HepG2 (cell line): ENCODE data around the gene GMPPA. TPM values are rescaled to one million over a fixed set of nuclear protein-coding genes. Genes with fewer than 3 reads are reported as not detected.

Experiments
- ATF7-NPFF ChIP-seq: sonication (generic); formaldehyde crosslinking; IDR thresholded peaks from 2 replicates; pipeline ENCODE4 v1.8.1; 2023; ENCODE audit warnings: mild to moderate bottlenecking, low read depth, missing genetic modification reagents, moderate library complexity
- BORCS8-MEF2B ChIP-seq: sonication (generic); formaldehyde crosslinking; IDR thresholded peaks from 2 replicates; pipeline ENCODE4 v1.8.0; 2022; ENCODE audit warnings: mild to moderate bottlenecking, missing genetic modification reagents
- CBX5 ChIP-seq: sonication (generic); formaldehyde crosslinking; IDR thresholded peaks from 2 replicates; pipeline ENCODE4 v1.4.0; 2020; ENCODE audit warnings: missing genetic modification reagents, borderline replicate concordance
- CENPT ChIP-seq: sonication (generic); formaldehyde crosslinking; IDR thresholded peaks from 2 replicates; pipeline ENCODE4 v1.8.0; 2022; ENCODE audit warnings: low read depth, mild to moderate bottlenecking, moderate library complexity, missing genetic modification reagents
- HIVEP1 ChIP-seq: sonication (generic); formaldehyde crosslinking; IDR thresholded peaks from 2 replicates; pipeline ENCODE4 v1.4.0; 2020; ENCODE audit warnings: mild to moderate bottlenecking, missing genetic modification reagents
- HOXA3 ChIP-seq: sonication (generic); formaldehyde crosslinking; IDR thresholded peaks from 2 replicates; pipeline ENCODE4 v1.5.0; 2020; ENCODE audit warnings: missing genetic modification reagents
- ISX ChIP-seq: sonication (generic); formaldehyde crosslinking; conservative IDR thresholded peaks from 2 replicates; pipeline ENCODE4 v1.5.0; 2020; ENCODE audit warnings: missing genetic modification reagents
- MIER2 ChIP-seq: IDR thresholded peaks from 2 replicates; pipeline ENCODE4 v1.6.1; 2016; ENCODE audit warnings: missing biosample characterization, missing genetic modification reagents
- NBN ChIP-seq: fragments of 450-650 bp; conservative IDR thresholded peaks from 2 replicates; pipeline ENCODE4 v1.6.1; 2017
- NFYC ChIP-seq: IDR thresholded peaks from 2 replicates; pipeline ENCODE4 v1.6.1; 2016; ENCODE audit warnings: missing genetic modification reagents, missing compliant biosample characterization
- PAF1 ChIP-seq: IDR thresholded peaks from 2 replicates; pipeline ENCODE4 v1.6.1; 2016; ENCODE audit warnings: missing genetic modification reagents, missing compliant biosample characterization
- PAX8 ChIP-seq: sonication (generic); formaldehyde crosslinking; IDR thresholded peaks from 2 replicates; pipeline ENCODE4 v1.8.0; 2022; ENCODE audit warnings: mild to moderate bottlenecking, missing genetic modification reagents, borderline replicate concordance
- PITX1 ChIP-seq: sonication (generic); formaldehyde crosslinking; IDR thresholded peaks from 2 replicates; pipeline ENCODE4 v1.5.1; 2020; ENCODE audit warnings: mild to moderate bottlenecking, missing genetic modification reagents
- RBM39 ChIP-seq: fragments of 200-400 bp; formaldehyde crosslinking; IDR thresholded peaks from one replicate; pipeline ENCODE4 v1.6.1; 2018; ENCODE audit warnings: antibody characterized with exemption, mild to moderate bottlenecking, low read depth, low read length; ENCODE audit not compliant: poor library complexity, severe bottlenecking
- RCOR2 ChIP-seq: IDR thresholded peaks from 2 replicates; pipeline ENCODE4 v1.6.1; 2016; ENCODE audit warnings: missing biosample characterization, missing genetic modification reagents
- REPIN1 ChIP-seq: sonication (generic); formaldehyde crosslinking; IDR thresholded peaks from 2 replicates; pipeline ENCODE4 v1.8.0; 2022; ENCODE audit warnings: missing genetic modification reagents, low read depth, mild to moderate bottlenecking, borderline replicate concordance
- SMAD9 ChIP-seq: sonication (generic); formaldehyde crosslinking; IDR thresholded peaks from 2 replicates; pipeline ENCODE4 v1.5.1; 2020; ENCODE audit warnings: mild to moderate bottlenecking, missing genetic modification reagents
- TBL1XR1 ChIP-seq: fragments of 150-350 bp; IDR thresholded peaks from 2 replicates; pipeline ENCODE4 v1.6.1; 2014; ENCODE audit warnings: borderline replicate concordance, low read length; ENCODE audit not compliant: partially characterized antibody
- ZBTB38 ChIP-seq: sonication (generic); formaldehyde crosslinking; IDR thresholded peaks from 2 replicates; pipeline ENCODE4 v1.5.1; 2020; ENCODE audit warnings: mild to moderate bottlenecking, missing genetic modification reagents
- ZFAT ChIP-seq: sonication (generic); formaldehyde crosslinking; conservative IDR thresholded peaks from 2 replicates; pipeline ENCODE4 v1.8.1; 2023; ENCODE audit warnings: missing genetic modification reagents, inconsistent platforms
- ZFP41 ChIP-seq: sonication (generic); formaldehyde crosslinking; IDR thresholded peaks from 2 replicates; pipeline ENCODE4 v1.4.0; 2020; ENCODE audit warnings: mild to moderate bottlenecking, missing genetic modification reagents, borderline replicate concordance
- ZNF720 ChIP-seq: sonication (generic); formaldehyde crosslinking; IDR thresholded peaks from 2 replicates; pipeline ENCODE4 v1.4.0; 2020; ENCODE audit warnings: missing genetic modification reagents
- ZNF879 ChIP-seq: sonication (generic); formaldehyde crosslinking; IDR thresholded peaks from 2 replicates; pipeline ENCODE4 v1.8.1; 2023; ENCODE audit warnings: missing genetic modification reagents
- ZSCAN30 ChIP-seq: sonication (generic); formaldehyde crosslinking; IDR thresholded peaks from 2 replicates; pipeline ENCODE4 v1.5.0; 2020; ENCODE audit warnings: mild to moderate bottlenecking, missing genetic modification reagents
- polyA plus RNA-seq, 8 experiments: library from polyadenylated mRNA; depleted of rRNA in 3 of 8; stranded (reverse) in 7 of 8; unstranded in 1 of 8; fragments of >200 nt; fragmentation: Illumina TruSeq in 4 of 8; extraction: Trizol in 4 of 8; gene quantifications; 2 replicates each; pipeline versions ENCODE4 v1.2.1 to v1.2.3, GENCODE V29; 2011 to 2016; ENCODE audit warnings: low read depth in 4 of 8, missing spikeins in 1 of 8, mixed read lengths in 1 of 8; ENCODE audit not compliant: insufficient read depth in 1 of 8
- total RNA-seq, 5 experiments: library from RNA; depleted of rRNA; stranded (reverse); fragments of >200 nt; fragmentation: Illumina TruSeq; extraction: Trizol; gene quantifications; 2 replicates each; pipeline ENCODE4 v1.2.3, GENCODE V29; 2016; ENCODE audit warnings: low read depth in 1 of 5
- TF ChIP-seq, protein P1 (sequence below): sonication (generic); formaldehyde crosslinking; IDR thresholded peaks from 2 replicates; pipeline ENCODE4 v1.4.0; 2020; ENCODE audit warnings: missing genetic modification reagents
- TF ChIP-seq, protein P2 (sequence below): sonication (generic); formaldehyde crosslinking; IDR thresholded peaks from 2 replicates; pipeline ENCODE4 v1.8.0; 2022; ENCODE audit warnings: low read depth, missing genetic modification reagents
- TF ChIP-seq, protein P3 (sequence below): sonication (generic); formaldehyde crosslinking; IDR thresholded peaks from 2 replicates; pipeline ENCODE4 v1.5.0; 2020; ENCODE audit warnings: mild to moderate bottlenecking, missing genetic modification reagents

GMPPA gene
- total and polyA plus RNA-seq, 2 of the 13 experiments (the other 11 are each of a cell fraction or from before 2014, with no cell fraction given): 81.1 to 106 TPM

DNA sequence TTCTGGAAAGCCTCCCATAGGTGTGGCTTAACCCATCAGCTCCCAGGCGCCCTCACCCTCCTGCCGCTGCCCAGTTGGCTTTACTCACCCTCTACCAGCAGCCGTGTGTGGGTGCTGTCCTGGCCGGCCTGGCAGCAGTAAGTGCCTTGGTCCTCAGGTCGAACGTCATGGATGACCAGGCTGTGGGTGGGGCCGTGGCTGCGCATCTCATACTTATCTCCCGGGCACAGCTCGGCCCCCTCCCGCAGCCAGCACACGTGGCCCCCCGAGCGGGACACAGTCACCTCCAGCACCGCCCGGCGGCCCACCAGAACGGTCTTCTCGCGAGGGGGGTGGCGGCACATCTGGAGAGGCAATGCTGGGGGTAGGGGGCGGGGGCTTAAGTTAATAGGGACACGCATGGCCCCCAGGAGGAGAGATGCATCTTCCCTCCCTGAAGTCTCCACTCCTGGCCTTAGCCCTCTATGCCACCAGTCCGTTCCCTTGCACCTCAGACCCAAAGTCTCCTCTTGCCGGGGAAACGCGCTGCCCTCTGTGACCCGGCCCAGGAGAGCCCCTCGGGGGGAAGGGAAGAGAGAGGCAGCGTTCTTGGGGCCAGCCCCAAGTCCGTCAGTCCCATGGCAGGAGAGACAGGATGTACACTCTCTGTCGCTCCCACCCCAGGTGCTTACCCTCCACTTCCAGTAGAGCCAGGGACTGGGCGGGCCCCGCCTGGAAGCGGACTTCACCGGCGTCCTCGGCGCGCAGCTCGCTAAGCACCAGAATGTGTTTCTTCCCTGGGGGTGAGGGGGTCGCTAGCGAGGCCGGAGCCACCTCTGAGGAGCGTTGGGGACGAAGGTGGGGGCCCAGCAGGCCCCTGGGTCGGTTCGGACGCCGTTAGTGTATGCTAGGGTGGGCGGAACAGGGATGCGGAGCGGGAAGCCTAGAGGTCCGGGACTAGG lies 53.0 kb downstream of the GMPPA start (continued):
- TF ChIP-seq, protein P1, sequence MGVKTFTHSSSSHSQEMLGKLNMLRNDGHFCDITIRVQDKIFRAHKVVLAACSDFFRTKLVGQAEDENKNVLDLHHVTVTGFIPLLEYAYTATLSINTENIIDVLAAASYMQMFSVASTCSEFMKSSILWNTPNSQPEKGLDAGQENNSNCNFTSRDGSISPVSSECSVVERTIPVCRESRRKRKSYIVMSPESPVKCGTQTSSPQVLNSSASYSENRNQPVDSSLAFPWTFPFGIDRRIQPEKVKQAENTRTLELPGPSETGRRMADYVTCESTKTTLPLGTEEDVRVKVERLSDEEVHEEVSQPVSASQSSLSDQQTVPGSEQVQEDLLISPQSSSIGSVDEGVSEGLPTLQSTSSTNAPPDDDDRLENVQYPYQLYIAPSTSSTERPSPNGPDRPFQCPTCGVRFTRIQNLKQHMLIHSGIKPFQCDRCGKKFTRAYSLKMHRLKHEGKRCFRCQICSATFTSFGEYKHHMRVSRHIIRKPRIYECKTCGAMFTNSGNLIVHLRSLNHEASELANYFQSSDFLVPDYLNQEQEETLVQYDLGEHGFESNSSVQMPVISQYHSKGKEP (CRISPR knock-in tag): no peak
- no peak for TF ChIP-seq CBX5
- no peak for TF ChIP-seq PAX8 (CRISPR knock-in tag)
- TF ChIP-seq ZNF720 (CRISPR knock-in tag): no peak
- TF ChIP-seq PITX1 (CRISPR knock-in tag): peak; percentile 42
- TF ChIP-seq REPIN1 (CRISPR knock-in tag): no peak
- no peak for TF ChIP-seq RCOR2 (CRISPR knock-in tag)
- no peak for TF ChIP-seq MIER2
- no peak for TF ChIP-seq ISX (CRISPR knock-in tag)
- no peak for TF ChIP-seq ZFP41
- no peak for TF ChIP-seq ZBTB38 (CRISPR knock-in tag)
- TF ChIP-seq ATF7-NPFF (CRISPR knock-in tag): 0 out of 2 replicates have a peak, but pooled peaks have one; percentile 9
- no peak for TF ChIP-seq ZSCAN30 (CRISPR knock-in tag)
- no peak for TF ChIP-seq NBN
- peak; percentile 85 for TF ChIP-seq HIVEP1 (CRISPR knock-in tag)
- 0 out of 2 replicates have a peak, but pooled peaks have one; percentile 20 for TF ChIP-seq BORCS8-MEF2B
- no peak for TF ChIP-seq PAF1 (CRISPR knock-in tag)
- no peak for TF ChIP-seq SMAD9 (CRISPR knock-in tag)
- no peak; the same call in 1 of the 2 replicates for TF ChIP-seq ZNF879 (CRISPR knock-in tag)
- no peak for TF ChIP-seq ZFAT
- no peak for TF ChIP-seq NFYC (CRISPR knock-in tag)
- no peak for TF ChIP-seq HOXA3
- TF ChIP-seq, protein P2, sequence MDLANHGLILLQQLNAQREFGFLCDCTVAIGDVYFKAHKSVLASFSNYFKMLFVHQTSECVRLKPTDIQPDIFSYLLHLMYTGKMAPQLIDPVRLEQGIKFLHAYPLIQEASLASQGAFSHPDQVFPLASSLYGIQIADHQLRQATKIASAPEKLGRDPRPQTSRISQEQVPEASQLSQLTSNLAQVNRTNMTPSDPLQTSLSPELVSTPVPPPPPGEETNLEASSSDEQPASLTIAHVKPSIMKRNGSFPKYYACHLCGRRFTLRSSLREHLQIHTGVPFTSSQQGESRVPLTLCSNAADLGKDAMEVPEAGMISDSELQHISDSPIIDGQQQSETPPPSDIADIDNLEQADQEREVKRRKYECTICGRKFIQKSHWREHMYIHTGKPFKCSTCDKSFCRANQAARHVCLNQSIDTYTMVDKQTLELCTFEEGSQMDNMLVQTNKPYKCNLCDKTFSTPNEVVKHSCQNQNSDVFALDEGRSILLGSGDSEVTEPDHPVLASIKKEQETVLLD (CRISPR knock-in tag): peak; percentile 45
- TF ChIP-seq RBM39: no peak
- TF ChIP-seq TBL1XR1: no peak
- no peak for TF ChIP-seq CENPT (CRISPR knock-in tag)
- TF ChIP-seq, protein P3, sequence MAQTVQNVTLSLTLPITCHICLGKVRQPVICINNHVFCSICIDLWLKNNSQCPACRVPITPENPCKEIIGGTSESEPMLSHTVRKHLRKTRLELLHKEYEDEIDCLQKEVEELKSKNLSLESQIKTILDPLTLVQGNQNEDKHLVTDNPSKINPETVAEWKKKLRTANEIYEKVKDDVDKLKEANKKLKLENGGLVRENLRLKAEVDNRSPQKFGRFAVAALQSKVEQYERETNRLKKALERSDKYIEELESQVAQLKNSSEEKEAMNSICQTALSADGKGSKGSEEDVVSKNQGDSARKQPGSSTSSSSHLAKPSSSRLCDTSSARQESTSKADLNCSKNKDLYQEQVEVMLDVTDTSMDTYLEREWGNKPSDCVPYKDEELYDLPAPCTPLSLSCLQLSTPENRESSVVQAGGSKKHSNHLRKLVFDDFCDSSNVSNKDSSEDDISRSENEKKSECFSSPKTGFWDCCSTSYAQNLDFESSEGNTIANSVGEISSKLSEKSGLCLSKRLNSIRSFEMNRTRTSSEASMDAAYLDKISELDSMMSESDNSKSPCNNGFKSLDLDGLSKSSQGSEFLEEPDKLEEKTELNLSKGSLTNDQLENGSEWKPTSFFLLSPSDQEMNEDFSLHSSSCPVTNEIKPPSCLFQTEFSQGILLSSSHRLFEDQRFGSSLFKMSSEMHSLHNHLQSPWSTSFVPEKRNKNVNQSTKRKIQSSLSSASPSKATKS (CRISPR knock-in tag): no peak
